Stimulated activated naive B cell treated with anti-CD40 and anti-IgM and Interleukin-4, amounts not matched to agents 10 μg/mL and 1 μg/mL and 100 μg/mL, for 72 hours (primary cell): ENCODE data around the gene RAPGEF6.

ENCODE experiments used
- ATAC-seq, 2 donors: fragments of 150-1000 bp; cut with Tn5 transposase; replicated peaks; 2 replicates each; pipeline ENCODE4 v1.10.0; 2021; ENCODE audit warnings: moderate library complexity in 1 of 2
- DNase-seq: peaks from one replicate; pipeline ENCODE4 v3.0.0; 2021
- H3K27ac Mint-ChIP-seq: one replicate; pipeline ENCODE4 v1.8.0; 2022; ENCODE audit warnings: mild to moderate bottlenecking, mixed read lengths
- H3K27me3 Mint-ChIP-seq, 2 donors: one replicate each; pipeline ENCODE4 v1.8.0; 2022; ENCODE audit warnings: mixed read lengths in 2 of 2
- H3K36me3 Mint-ChIP-seq, 2 donors: one replicate each; pipeline ENCODE4 v1.8.0; 2022; ENCODE audit warnings: mixed read lengths in 2 of 2, mild to moderate bottlenecking in 1 of 2
- H3K4me1 Mint-ChIP-seq, 2 donors: one replicate each; pipeline ENCODE4 v1.8.0; 2022; ENCODE audit warnings: mixed read lengths in 2 of 2, mild to moderate bottlenecking in 1 of 2
- H3K4me3 Mint-ChIP-seq, 2 donors: one replicate each; pipeline ENCODE4 v1.8.0; 2022; ENCODE audit warnings: mild to moderate bottlenecking in 2 of 2, mixed read lengths in 2 of 2, moderate library complexity in 1 of 2
- H3K9me3 Mint-ChIP-seq, 2 donors: one replicate each; pipeline ENCODE4 v1.8.0; 2022; ENCODE audit warnings: mixed read lengths in 2 of 2, mild to moderate bottlenecking in 1 of 2

The RAPGEF6 gene

DNA sequence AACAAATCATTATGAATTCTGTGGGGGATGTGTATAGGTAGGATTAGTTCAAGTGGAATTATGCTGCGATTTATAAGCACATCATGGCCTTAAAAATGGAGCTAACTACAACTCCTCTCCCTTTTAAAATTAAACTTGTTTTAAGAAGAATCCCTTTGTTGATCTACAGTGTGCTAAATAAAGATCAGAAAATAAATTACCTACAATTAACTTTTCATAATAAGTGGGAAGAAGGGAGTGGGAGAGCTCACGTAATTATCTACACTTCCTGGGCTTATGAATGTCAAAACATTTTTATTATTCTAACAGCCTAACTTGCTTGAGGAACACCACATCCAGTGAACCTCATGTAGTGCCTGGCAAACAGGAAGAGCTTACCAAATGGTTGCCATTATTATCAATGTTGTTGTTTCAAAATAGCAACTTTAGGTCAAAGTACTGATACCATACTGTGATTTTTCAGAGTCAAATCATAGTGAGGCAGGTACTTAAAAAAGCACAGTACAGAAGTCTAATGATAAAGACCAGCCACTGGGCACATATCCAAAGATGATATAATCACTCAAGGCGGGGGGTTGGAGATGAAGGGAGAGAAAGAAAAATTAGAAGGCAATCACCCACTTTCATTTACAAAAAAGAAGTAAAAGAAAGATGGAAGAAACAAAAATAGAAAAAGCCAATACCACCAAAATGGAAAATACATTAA is 174.0 kb downstream of the RAPGEF6 start:
- peaks cover 25 to 49% of the 10 kb centered on the region in 2 donors for H3K36me3 Mint-ChIP-seq
- H3K4me1 Mint-ChIP-seq: no peaks in the 10 kb centered on the region
- no peak for ATAC-seq
- no peak for DNase-seq
- H3K27me3 Mint-ChIP-seq: no peaks in the 10 kb centered on the region
- no peaks in the 10 kb centered on the region for H3K9me3 Mint-ChIP-seq
- H3K27ac Mint-ChIP-seq: no peak overlapping the region
- H3K4me3 Mint-ChIP-seq: no peak overlapping the region

DNA sequence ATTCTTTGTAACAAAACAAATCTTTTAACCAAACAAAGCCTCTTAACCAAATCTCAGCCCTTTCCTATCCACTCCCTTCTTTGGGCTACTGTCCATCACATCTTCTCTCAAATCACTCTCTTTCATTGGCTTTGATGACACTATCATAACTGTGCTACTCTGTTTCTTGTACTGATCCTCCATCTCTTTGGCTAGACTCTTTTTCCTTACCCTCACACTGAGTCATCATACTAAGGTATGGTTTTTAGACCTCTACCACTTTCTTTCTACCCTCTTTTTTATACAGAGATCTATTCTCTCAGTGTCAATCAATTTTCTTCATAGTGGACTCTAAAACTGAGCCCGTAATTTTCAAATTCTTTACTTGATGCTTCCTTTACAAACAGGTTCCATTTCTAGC is 174.9 kb downstream of the RAPGEF6 start:
- Mint-ChIP-seq H3K27me3 (no peaks in the 10 kb centered on the region), H3K9me3 (no peaks in the 10 kb centered on the region), H3K4me3 (no peak overlapping the region), H3K36me3 (peaks cover 24 to 50% of the 10 kb centered on the region in 2 donors), H3K4me1 (no peaks in the 10 kb centered on the region), H3K27ac (no peak overlapping the region)
- DNase-seq (no peak), ATAC-seq (no peak)

DNA sequence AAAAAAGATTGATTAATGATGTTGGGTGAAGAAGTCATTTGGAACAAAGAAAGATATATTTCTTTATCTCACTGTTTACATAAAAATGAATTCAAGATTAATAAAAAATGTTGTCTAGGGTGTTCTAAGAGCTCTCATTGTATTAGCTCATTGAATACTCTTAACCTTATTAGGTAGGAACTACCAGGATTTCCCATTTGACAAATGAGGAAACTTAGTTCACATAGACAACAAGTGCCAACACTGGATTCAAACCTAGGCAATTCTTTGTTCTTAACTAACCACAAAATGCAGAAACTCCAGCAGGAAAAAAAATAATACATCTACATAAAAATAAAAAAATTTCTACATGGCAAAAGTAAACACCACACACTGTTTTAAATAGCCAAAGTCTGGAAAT is 175.8 kb downstream of the RAPGEF6 start:
- ATAC-seq: no peak
- no peak overlapping the region for H3K4me3 Mint-ChIP-seq
- H3K27me3 Mint-ChIP-seq: no peaks in the 10 kb centered on the region
- no peaks in the 10 kb centered on the region for H3K9me3 Mint-ChIP-seq
- no peak overlapping the region for H3K27ac Mint-ChIP-seq
- no peaks in the 10 kb centered on the region for H3K4me1 Mint-ChIP-seq
- DNase-seq: no peak
- peaks cover 30 to 59% of the 10 kb centered on the region in 2 donors for H3K36me3 Mint-ChIP-seq

DNA sequence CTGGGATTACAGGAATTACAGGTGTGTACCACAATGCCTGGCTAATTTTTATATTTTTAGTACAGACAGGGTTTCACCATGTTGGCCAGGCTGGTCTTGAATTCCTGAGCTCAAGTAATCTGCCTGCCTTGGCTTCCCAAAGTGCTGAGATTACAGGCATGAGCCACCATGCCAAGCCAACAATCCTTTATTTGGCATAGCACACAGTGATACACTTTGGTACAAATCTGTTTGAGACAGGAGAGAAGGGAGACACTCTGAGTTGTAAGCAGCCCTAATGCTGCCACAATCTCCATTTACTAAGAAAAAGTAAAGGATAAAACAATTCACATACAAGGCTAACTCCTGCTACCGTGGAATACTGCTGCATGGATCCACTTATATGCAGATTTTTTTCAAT is 177.8 kb downstream of the RAPGEF6 start:
- H3K27me3 Mint-ChIP-seq: no peaks in the 10 kb centered on the region
- DNase-seq (no peak), ATAC-seq (no peak)
- H3K4me1 Mint-ChIP-seq: no peaks in the 10 kb centered on the region
- H3K4me3 Mint-ChIP-seq: no peak overlapping the region
- peak overlapping the region; percentile 9 for H3K27ac Mint-ChIP-seq
- H3K9me3 Mint-ChIP-seq: no peaks in the 10 kb centered on the region
- H3K36me3 Mint-ChIP-seq: peaks cover 40 to 57% of the 10 kb centered on the region in 2 donors

DNA sequence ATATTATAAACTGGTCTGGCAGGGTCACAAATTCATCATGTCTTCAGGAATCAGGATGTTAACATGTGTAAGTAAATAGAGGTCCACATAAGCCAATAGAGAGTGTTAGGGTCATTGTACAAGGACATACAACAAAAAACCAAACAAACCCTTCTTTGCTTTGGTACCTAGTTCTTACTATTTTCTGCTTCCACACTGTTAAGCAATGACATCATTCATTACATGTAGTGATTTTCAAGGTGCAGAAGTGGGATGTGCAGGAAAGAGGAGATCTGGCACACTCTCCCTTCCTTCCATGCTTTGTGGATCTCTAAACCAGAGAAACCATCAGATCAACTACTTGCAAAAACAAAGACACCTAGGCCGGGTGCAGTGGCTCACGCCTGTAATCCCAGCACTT is 184.1 kb downstream of the RAPGEF6 start:
- Mint-ChIP-seq H3K9me3 (no peaks in the 10 kb centered on the region), H3K27me3 (no peaks in the 10 kb centered on the region), H3K4me3 (no peak overlapping the region), H3K36me3 (peaks cover 39 to 44% of the 10 kb centered on the region in 2 donors), H3K27ac (no peak overlapping the region), H3K4me1 (peaks cover 0 to 2% of the 10 kb centered on the region in 2 donors)
- no peak for DNase-seq
- no peak for ATAC-seq

DNA sequence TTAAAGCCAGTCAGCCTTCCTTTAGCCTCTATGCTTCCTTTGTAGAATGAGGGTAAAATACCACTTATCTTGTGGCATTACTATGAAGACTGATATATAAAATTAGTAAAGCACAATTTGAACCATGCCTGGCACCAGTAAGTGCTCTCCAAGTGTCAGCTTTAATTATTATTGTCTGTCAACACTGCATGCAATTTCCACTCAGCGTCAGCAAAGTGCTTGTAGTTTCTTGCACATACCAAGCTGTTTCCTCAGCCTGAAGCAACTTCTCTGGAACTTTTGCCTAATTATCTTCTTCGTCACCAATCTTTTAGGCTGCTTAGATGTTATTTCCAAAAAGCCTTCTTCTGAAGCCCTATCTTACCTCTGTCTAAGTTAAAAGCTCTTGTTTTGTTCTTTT is 193.8 kb downstream of the RAPGEF6 start:
- H3K36me3 Mint-ChIP-seq: peaks cover 23 to 44% of the 10 kb centered on the region in 2 donors
- ATAC-seq (no peak), DNase-seq (no peak)
- H3K9me3 Mint-ChIP-seq: no peaks in the 10 kb centered on the region
- H3K4me1 Mint-ChIP-seq: no peaks in the 10 kb centered on the region
- no peak overlapping the region for H3K4me3 Mint-ChIP-seq
- H3K27ac Mint-ChIP-seq: no peak overlapping the region
- H3K27me3 Mint-ChIP-seq: no peaks in the 10 kb centered on the region

DNA sequence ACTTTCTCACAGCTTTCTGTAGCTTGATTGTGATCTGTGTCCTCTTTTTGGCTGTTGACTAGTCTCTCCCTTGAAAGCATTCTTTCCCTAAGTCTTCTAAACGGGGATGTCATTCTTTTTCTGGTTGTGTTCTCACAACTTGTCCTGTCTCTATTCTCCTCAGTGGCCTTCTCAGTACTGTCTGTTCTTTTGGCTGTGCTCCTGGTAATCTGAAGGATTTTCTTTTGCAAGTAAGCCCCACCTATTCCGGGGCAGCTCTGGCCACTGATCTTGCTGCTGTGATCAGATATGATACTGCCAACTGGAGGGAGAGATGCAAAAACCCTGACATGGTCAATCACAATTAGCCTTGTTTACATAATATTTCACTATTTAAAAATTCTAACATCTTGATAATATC is 198.9 kb downstream of the RAPGEF6 start:
- DNase-seq (no peak), ATAC-seq (no peak)
- H3K27me3 Mint-ChIP-seq: no peaks in the 10 kb centered on the region
- H3K4me3 Mint-ChIP-seq: no peak overlapping the region
- no peaks in the 10 kb centered on the region for H3K9me3 Mint-ChIP-seq
- H3K4me1 Mint-ChIP-seq: no peaks in the 10 kb centered on the region
- peak overlapping the region; percentile 20 for H3K27ac Mint-ChIP-seq
- H3K36me3 Mint-ChIP-seq: peaks cover 27 to 47% of the 10 kb centered on the region in 2 donors

DNA sequence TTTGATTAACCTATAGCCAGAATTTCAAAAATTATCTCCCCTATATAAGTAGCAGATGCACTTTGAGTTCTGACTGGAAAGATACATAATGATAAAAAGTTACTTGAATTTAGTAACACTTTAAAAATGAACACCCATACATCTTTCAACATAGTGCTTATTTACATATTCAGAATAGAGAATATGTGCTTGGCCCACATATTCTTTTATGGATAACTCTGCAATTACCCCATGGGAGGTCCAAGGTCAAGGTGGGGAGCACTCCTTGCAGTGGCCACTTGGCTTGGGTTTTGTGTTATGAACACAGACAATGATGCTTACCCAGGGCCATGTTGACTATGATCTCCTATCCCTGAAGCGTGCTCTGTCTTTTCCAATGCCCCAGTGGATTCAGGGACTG is 201.9 kb downstream of the RAPGEF6 start:
- peaks cover 36 to 58% of the 10 kb centered on the region in 2 donors for H3K36me3 Mint-ChIP-seq
- no peaks in the 10 kb centered on the region for H3K9me3 Mint-ChIP-seq
- H3K4me1 Mint-ChIP-seq: no peaks in the 10 kb centered on the region
- DNase-seq (no peak), ATAC-seq (no peak)
- no peak overlapping the region for H3K27ac Mint-ChIP-seq
- no peaks in the 10 kb centered on the region for H3K27me3 Mint-ChIP-seq
- peak overlapping the region in 1 of 2 donors; percentile 3 for H3K4me3 Mint-ChIP-seq

DNA sequence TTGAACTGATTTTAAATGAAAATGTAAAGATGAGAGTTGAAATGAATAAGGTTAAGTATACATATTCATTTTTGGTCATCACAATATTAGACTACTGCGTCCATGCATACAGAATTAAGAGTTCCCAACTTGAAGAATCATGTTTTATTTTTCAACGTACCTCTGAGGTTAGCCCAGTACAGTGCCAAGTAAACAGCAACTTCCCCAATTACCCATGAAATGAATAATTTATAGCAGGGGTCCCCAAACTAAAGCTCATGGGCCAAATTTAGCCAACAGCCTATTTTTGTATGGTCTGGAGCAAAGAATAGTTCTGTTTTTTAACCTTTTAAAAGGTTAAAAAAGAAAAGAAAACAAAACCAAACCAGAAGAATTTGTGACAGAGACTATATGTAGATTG is 203.2 kb downstream of the RAPGEF6 start:
- peak; percentile 55 to 84 for ATAC-seq
- H3K27ac Mint-ChIP-seq: no peak overlapping the region
- peak overlapping the region in 1 of 2 donors; percentile 8 for H3K4me3 Mint-ChIP-seq
- no peak for DNase-seq
- no peaks in the 10 kb centered on the region for H3K9me3 Mint-ChIP-seq
- H3K4me1 Mint-ChIP-seq: no peaks in the 10 kb centered on the region
- H3K36me3 Mint-ChIP-seq: peaks cover 38 to 48% of the 10 kb centered on the region in 2 donors
- H3K27me3 Mint-ChIP-seq: no peaks in the 10 kb centered on the region

DNA sequence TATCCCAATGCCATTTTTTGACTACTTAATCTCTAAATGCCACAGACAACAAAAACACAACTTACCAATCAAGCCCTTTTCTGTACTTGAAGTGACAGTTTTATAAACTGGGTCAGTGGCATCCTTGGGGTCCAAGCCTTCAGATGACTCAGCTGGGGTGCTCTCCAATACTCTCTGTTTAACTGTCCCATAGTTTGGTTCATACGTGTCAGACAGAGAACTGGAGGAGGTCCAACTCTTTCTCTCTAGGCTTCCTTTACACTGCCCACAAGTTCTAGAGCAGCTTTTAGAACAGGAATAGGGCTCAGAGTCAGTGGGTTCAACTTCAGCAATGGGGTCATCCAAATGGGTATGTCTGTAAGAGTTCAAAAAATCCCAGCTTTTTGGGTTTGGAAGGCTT is 204.2 kb downstream of the RAPGEF6 start:
- ATAC-seq: no peak
- no peak overlapping the region for H3K4me3 Mint-ChIP-seq
- no peak for DNase-seq
- no peaks in the 10 kb centered on the region for H3K9me3 Mint-ChIP-seq
- H3K27ac Mint-ChIP-seq: peak overlapping the region; percentile 14
- H3K36me3 Mint-ChIP-seq: peaks cover 35 to 47% of the 10 kb centered on the region in 2 donors
- no peaks in the 10 kb centered on the region for H3K4me1 Mint-ChIP-seq
- H3K27me3 Mint-ChIP-seq: no peaks in the 10 kb centered on the region

DNA sequence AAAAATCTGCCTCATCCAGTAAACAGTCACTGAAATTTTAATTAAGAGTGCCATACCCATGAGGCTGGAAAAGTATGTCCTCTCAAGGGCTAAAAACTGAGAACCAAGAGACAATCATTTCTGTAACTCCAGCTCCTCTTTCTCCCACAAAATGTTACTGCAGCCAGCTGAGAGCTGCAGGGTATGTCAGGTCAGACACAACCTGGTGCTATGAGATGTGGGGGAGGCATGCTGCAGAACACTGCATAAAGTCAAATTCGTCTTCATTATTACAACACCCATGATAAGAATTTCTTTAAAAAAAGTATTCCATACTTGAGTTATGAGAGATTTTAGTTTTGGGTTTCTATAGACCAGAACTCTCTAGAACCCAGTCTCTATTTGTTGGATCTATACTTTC is 209.0 kb downstream of the RAPGEF6 start:
- Mint-ChIP-seq H3K4me3 (no peak overlapping the region), H3K9me3 (no peaks in the 10 kb centered on the region), H3K4me1 (no peaks in the 10 kb centered on the region), H3K36me3 (peaks cover 30 to 44% of the 10 kb centered on the region in 2 donors), H3K27ac (no peak overlapping the region), H3K27me3 (no peaks in the 10 kb centered on the region)
- ATAC-seq: no peak
- no peak for DNase-seq

DNA sequence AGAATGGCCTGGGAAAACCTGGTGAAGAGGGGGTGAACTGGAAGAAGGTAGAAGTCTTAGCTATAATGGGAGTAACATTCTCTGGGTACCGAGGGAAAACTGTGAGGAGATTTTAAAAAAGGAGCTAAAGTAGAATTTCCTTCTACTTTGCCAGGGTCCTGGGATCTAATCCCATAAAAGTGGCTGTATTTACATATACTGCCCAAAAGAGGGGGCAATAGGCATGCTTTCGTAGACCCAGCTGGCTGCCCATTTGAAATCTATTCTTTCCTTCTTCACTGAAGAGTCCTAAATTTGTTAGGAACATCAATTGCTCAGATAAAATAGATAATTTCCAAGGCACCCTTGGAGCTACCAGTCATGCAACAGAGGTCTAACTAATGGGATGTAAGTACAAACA is 212.0 kb downstream of the RAPGEF6 start:
- Mint-ChIP-seq H3K36me3 (peaks cover 17 to 36% of the 10 kb centered on the region in 2 donors), H3K9me3 (no peaks in the 10 kb centered on the region), H3K27ac (peak overlapping the region; percentile 2), H3K27me3 (no peaks in the 10 kb centered on the region), H3K4me1 (peaks cover 0 to 7% of the 10 kb centered on the region in 2 donors), H3K4me3 (no peak overlapping the region)
- ATAC-seq (no peak), DNase-seq (no peak)

DNA sequence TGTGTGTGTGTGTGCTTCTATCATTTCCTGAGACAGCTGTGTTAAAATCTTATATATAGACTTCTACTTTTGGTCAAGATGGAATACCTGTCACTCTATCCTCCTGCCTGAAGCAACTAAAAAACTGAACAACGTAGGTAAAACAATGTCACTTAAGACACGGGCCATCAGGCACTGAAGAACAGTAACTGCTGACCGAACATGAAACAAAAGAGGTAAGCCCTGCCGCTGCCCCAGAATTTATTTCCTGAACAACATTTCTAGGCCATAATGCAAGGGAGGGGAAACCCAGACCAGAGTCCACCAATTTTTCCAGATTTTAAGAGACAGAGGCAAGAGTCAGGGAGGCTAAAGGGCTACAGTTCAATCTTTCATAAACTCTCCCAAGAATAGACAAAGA is 215.2 kb downstream of the RAPGEF6 start:
- ATAC-seq: no peak
- H3K4me3 Mint-ChIP-seq: no peak overlapping the region
- no peak for DNase-seq
- H3K4me1 Mint-ChIP-seq: peaks cover 9 to 32% of the 10 kb centered on the region in 2 donors
- H3K27ac Mint-ChIP-seq: no peak overlapping the region
- no peaks in the 10 kb centered on the region for H3K9me3 Mint-ChIP-seq
- H3K27me3 Mint-ChIP-seq: no peaks in the 10 kb centered on the region
- H3K36me3 Mint-ChIP-seq: peaks cover 14 to 38% of the 10 kb centered on the region in 2 donors

DNA sequence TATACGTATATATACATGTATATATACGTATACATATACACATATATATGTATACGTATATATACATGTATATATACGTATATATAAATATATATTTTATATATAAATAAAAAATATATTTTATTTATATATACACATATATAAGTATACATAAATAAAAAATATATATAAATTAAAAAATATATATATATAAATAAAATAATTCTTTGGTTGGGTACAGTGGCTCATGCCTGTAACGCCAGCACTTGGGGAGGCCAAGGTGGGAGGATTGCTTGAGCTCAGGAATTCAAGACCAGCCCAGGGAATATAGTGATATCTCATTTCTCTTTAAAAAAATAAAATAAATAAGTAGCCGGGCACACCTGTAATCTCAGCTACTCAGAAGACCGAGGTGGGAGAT is 216.2 kb downstream of the RAPGEF6 start:
- Mint-ChIP-seq H3K36me3 (peaks cover 16 to 47% of the 10 kb centered on the region in 2 donors), H3K27ac (no peak overlapping the region), H3K4me3 (no peak overlapping the region), H3K27me3 (no peaks in the 10 kb centered on the region), H3K4me1 (peaks cover 15 to 40% of the 10 kb centered on the region in 2 donors), H3K9me3 (no peaks in the 10 kb centered on the region)
- ATAC-seq: no peak
- DNase-seq: no peak

DNA sequence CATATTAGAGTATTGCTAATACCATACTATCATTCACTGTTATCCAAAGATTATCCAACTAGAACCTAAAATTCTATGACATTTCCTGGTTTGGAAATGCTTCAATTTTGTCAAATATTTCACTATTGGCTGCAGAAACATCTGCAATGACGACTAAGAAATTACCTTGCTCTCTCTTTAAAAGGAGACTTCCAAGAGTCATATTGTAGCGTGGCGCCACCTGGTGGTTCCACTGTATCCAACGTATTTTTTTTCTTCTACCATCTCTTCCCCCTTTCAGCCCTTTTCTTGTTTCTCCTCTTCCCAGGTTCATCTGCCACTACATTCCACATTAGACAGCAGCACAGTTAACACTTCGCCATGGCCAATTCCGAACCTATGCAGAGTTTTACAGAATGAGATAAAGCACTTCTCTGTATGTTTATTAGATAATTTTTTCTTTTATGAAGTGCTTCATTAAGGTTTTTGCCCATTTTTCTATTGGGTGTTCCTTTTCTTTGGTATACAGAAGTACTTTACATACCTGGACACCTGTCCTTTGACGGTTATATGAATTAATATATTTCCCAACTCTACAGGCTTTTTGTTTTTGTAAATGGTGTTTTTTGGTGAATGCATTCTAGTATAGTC is 217.7 kb downstream of the RAPGEF6 start:
- Mint-ChIP-seq H3K4me3 (peak overlapping the region; percentile 21 to 51), H3K36me3 (peaks cover 15 to 47% of the 10 kb centered on the region in 2 donors)

More for the DNA sequence above, 217.7 kb downstream of the RAPGEF6 start:
- DNase-seq: peak; percentile 34
- peak; percentile 59 to 62 for ATAC-seq
- no peak overlapping the region for H3K27ac Mint-ChIP-seq
- H3K9me3 Mint-ChIP-seq: no peaks in the 10 kb centered on the region
- peaks cover 16 to 42% of the 10 kb centered on the region in 2 donors for H3K4me1 Mint-ChIP-seq
- no peaks in the 10 kb centered on the region for H3K27me3 Mint-ChIP-seq
